Keratinocyte (primary cell): Measurements from ENCODE around the gene ZCCHC7.

Experiments used
- EZH2 ChIP-seq: IDR thresholded peaks from one replicate; pipeline ENCODE4 v1.6.1; 2012; ENCODE audit warnings: inconsistent platforms, mild to moderate bottlenecking, low read length, moderate library complexity
- TF ChIP-seq, protein P1 (sequence below), 3 experiments: IDR thresholded peaks in 1 of 3; conservative IDR thresholded peaks in 1 of 3; optimal IDR thresholded peaks in 1 of 3; 2 replicates in 2 of 3; 3 replicates in 1 of 3; pipeline versions ENCODE3 to v1.5.1; 2011; ENCODE audit warnings: low read length in 3 of 3, mild to moderate bottlenecking in 3 of 3, moderate library complexity in 2 of 3, control low read depth in 1 of 3, inconsistent platforms in 1 of 3; ENCODE audit not compliant: insufficient read depth in 2 of 3; ENCODE audit errors: extremely low read depth in 1 of 3

DNA sequence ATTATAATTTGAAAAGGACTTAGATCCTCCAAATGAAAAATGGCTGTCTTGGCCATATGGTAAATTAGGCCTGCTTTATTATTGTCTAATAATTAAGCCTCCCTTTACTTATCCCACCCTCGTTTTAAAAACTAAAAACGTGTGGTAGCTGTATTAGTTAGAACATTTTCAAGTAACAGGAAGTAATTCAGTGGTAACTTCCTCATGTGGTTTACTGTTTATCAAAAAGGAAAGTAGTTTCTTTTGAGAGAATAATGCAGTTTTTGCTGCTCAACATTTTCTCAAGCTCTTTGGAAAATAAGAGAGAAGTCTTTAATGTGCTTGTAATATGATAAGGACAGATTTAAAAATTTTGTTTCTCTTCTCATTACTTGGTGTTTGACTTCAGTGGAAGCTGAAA is 26.0 kb downstream of the ZCCHC7 start:
- TF ChIP-seq, protein P1, sequence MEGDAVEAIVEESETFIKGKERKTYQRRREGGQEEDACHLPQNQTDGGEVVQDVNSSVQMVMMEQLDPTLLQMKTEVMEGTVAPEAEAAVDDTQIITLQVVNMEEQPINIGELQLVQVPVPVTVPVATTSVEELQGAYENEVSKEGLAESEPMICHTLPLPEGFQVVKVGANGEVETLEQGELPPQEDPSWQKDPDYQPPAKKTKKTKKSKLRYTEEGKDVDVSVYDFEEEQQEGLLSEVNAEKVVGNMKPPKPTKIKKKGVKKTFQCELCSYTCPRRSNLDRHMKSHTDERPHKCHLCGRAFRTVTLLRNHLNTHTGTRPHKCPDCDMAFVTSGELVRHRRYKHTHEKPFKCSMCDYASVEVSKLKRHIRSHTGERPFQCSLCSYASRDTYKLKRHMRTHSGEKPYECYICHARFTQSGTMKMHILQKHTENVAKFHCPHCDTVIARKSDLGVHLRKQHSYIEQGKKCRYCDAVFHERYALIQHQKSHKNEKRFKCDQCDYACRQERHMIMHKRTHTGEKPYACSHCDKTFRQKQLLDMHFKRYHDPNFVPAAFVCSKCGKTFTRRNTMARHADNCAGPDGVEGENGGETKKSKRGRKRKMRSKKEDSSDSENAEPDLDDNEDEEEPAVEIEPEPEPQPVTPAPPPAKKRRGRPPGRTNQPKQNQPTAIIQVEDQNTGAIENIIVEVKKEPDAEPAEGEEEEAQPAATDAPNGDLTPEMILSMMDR (optimal IDR thresholded peaks at IDR 0.05 in 1 of 3, IDR thresholded peaks at IDR 0.05 in 1 of 3, conservative IDR thresholded peaks at IDR 0.05 in 1 of 3; ENCODE audit: extremely low read depth in 1 of 3, insufficient read depth in 2 of 3, low read length in 3 of 3): no peak
- TF ChIP-seq EZH2: no peak
